GM12873 (cell line): ENCODE results near the gene IL6ST.

Experiments
- CTCF ChIP-seq: IDR thresholded peaks from 2 replicates; pipeline ENCODE4 v1.5.1; 2012; ENCODE audit warnings: low read depth, mild to moderate bottlenecking, moderate library complexity, low read length, control low read depth; ENCODE audit not compliant: insufficient read depth; ENCODE audit errors: missing control alignments

IL6ST gene

DNA sequence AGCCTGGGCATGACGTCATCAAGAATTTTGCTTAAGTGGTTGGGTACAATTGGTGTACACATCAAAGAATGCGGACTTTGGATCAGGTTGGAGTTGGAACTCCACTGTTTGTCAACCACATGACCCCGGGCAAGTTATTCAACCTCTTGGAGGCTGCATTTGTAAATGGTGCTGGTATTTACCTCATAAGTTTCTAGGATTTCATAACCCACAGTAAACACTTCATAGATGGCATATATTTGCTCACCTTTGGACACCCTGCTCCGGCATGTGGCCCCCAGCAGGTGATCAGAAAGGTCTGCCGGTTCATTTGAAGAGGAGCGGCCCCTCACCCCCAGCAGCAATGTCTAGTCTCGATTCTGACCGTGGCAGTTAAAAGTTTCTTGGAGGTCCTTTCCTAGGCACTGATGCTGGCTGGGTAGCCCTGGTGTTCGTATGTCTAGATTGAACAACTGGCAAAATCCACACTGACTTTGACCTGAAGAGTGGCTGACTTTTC, 60.6 kb downstream of the IL6ST start:
- TF ChIP-seq CTCF, result no peak

DNA sequence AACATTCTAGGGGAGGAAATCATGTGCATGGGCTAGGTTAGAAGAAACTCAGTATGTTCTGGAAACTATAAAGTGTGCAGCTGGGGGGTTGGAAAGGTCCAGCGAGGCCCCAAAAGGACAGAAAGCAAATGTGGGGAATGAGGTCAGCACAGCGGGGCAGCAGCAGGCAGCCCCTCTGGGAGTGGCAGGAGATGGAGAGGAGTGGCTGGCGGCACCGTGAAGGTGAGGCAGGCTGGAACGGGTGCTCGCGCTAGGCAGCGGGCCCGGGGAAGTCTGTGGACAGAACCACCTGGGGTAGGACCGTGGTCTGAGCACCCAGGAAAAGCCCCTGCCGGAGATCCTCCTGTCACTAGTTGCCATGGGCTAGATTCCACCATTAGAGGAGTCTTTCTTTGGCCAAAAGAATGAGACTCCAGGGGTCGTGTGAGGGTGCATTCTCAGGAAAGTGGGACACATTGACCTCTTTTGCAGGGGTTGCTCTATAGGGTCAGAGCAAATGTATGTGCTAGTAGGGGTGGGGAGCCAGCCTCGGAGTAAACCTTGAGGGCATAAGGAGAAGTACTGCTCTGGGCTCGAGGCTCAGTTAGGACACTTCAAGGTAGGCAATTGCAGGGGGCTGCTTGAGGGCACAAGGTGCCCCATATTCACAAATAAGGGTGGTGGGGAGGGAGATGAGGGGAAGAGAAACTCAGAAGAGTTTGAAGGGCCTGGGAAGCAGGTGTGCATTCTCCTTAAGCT, 61.2 kb downstream of the IL6ST start:
- no peak for TF ChIP-seq CTCF

GRCh38 chr5:55932700-55933099, 62.1 kb downstream of the IL6ST start:
- TF ChIP-seq CTCF, result no peak

GRCh38 chr5:55929020-55929799, 65.6 kb downstream of the IL6ST start:
- TF ChIP-seq CTCF, result no peak

DNA sequence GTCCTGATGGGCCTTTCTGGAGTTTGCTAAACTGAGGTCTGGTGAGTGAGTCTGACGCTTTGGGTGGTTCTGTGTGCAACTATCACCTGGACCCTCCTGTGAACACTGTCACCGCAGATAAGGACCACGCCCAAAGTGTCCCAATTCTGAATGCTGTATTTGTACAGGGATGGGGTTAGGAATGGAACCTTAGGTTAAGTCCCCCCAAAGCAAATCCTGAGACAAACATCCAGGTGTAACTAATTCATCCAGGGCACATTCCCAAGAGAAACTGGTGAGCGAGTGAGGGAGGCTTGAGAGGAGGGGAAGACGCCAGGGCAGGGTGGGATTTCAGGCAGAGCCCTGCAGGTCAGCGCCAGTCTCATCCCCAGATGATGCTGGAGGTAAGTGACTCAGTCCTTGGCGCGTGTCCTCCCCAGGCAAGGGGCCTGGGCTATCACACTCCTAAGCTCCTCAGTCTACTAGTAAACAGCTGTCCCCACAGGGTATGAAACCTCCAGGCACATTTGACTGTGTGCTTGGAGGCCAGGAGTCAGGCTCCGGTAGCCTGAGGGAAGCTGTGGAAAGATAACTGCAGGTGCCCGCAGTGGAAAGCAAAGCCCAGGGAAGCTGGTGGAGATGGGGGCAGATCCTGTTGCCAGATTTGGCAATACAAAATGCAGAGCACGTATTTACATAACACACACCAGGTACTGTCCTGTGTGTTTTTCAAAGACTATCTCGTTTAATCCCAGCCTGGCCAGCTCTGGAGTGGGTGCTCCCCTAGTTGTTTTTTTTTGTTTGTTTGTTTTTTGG, 66.7 kb downstream of the IL6ST start:
- no peak for TF ChIP-seq CTCF

DNA sequence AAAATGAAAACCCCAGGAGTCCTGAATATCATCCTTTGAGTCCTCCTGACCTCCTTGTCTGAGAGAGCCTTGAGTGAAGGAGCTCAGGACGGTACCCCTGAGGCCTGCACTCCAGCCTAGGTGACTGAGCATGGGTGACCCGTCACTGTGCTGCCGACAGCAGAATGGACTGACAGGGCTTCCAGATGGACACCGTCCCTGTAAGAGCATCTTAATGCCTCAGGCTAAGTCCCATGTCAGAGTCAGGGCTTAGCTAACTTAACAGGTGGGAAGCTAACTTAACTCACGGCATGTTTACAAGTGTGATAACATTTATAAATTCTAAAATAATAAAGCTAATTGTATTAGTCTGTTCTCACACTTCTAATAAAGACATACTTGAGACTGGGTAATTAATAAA, 68.3 kb downstream of the IL6ST start:
- no peak for TF ChIP-seq CTCF

DNA sequence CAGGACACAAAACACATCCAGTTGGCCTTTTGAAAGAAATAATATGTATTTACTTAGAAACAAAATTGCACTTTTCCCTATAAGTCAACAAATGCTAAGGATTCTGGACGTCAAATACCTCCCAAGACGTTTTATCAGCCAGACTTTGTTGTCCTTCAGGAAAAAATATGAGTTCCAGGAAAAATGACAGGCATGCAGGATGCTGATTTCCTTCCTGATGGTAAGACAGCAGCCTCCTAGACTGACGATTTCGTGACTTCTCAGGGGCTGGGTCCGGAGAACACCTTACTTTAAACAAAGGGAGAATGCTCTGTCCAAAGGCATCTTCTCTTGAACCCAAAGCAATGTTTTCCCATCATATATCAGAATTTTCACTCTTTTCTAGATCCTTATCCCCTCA, 69.1 kb downstream of the IL6ST start:
- TF ChIP-seq CTCF, result no peak
